CD14-positive monocyte (primary cell): ENCODE data around the gene NECTIN1. TPM values are rescaled to one million over a fixed set of nuclear protein-coding genes. Genes with fewer than 3 reads are reported as not detected.

Experiments
- DNase-seq, 3 donors: peaks; one replicate each; pipeline ENCODE4 v3.0.0-alpha.2; 2011 to 2022
- H2AFZ ChIP-seq: 2 replicates; pipeline ENCODE4 v1.6.0; 2012; ENCODE audit warnings: mild to moderate bottlenecking, low read depth, low read length, inconsistent platforms; ENCODE audit not compliant: insufficient read depth, poor library complexity, severe bottlenecking
- H3K27ac ChIP-seq, 2 donors: 1 replicate in 1 of 2; 2 replicates in 1 of 2; pipeline ENCODE4 v1.5.1; 2012 to 2013; ENCODE audit warnings: low read length in 2 of 2, control low read depth in 1 of 2, inconsistent platforms in 1 of 2, low read depth in 1 of 2, mild to moderate bottlenecking in 1 of 2
- H3K27me3 ChIP-seq, 2 donors: one replicate each; pipeline versions ENCODE4 v1.6.0 to v1.6.1; 2011 to 2013; ENCODE audit warnings: low read length in 2 of 2; ENCODE audit not compliant: control insufficient read depth in 2 of 2, insufficient read depth in 2 of 2
- H3K36me3 ChIP-seq, 2 donors: replicated peaks in 1 of 2; 1 replicate in 1 of 2; 2 replicates in 1 of 2; pipeline versions ENCODE4 v1.5.1 to v1.6.1; 2012 to 2013; ENCODE audit warnings: low read length in 2 of 2, control low read depth in 1 of 2, inconsistent platforms in 1 of 2, mild to moderate bottlenecking in 1 of 2; ENCODE audit not compliant: insufficient read depth in 2 of 2, control insufficient read depth in 1 of 2
- H3K4me1 ChIP-seq, 2 donors: 1 replicate in 1 of 2; 2 replicates in 1 of 2; pipeline versions ENCODE4 v1.5.1 to v1.6.1; 2012 to 2013; ENCODE audit warnings: low read length in 2 of 2, control low read depth in 1 of 2, inconsistent platforms in 1 of 2, mild to moderate bottlenecking in 1 of 2, moderate library complexity in 1 of 2; ENCODE audit not compliant: insufficient read depth in 2 of 2, control insufficient read depth in 1 of 2
- H3K4me2 ChIP-seq: replicated peaks from 2 replicates; pipeline ENCODE3; 2012; ENCODE audit warnings: low read length, moderate library complexity, mild to moderate bottlenecking; ENCODE audit not compliant: poor library complexity, severe bottlenecking; ENCODE audit errors: extremely low read depth
- H3K4me3 ChIP-seq, 3 experiments: fragments of 200-600 bp in 1 of 3; sonication (generic) in 1 of 3; replicated peaks in 1 of 3; 1 replicate in 2 of 3; 2 replicates in 1 of 3; pipeline ENCODE4 v1.5.1; 2011 to 2013; ENCODE audit warnings: low read length in 3 of 3, mild to moderate bottlenecking in 3 of 3, control low read depth in 2 of 3, low read depth in 2 of 3, inconsistent platforms in 1 of 3, moderate library complexity in 1 of 3
- H3K79me2 ChIP-seq: 2 replicates; pipeline ENCODE4 v1.6.0; 2012; ENCODE audit warnings: mild to moderate bottlenecking, control low read depth, inconsistent platforms, low read length, moderate library complexity; ENCODE audit not compliant: insufficient read depth
- H3K9ac ChIP-seq: 2 replicates; pipeline ENCODE4 v1.6.0; 2017; ENCODE audit warnings: low read length, mild to moderate bottlenecking; ENCODE audit not compliant: insufficient read depth, poor library complexity, severe bottlenecking
- H3K9me3 ChIP-seq, 2 donors: replicated peaks in 1 of 2; 1 replicate in 1 of 2; 2 replicates in 1 of 2; pipeline versions ENCODE4 v1.5.1 to v1.6.1; 2012 to 2013; ENCODE audit warnings: low read length in 2 of 2, control low read depth in 1 of 2; ENCODE audit not compliant: control insufficient read depth in 1 of 2, insufficient read depth in 1 of 2
- H4K20me1 ChIP-seq: 2 replicates; pipeline ENCODE4 v1.6.0; 2012; ENCODE audit warnings: mild to moderate bottlenecking, low read length, control low read depth, moderate library complexity; ENCODE audit not compliant: insufficient read depth
- H3K27ac Mint-ChIP-seq, 7 donors: one replicate each; pipeline ENCODE4 v1.8.0; 2020; ENCODE audit warnings: mild to moderate bottlenecking in 7 of 7, mixed read lengths in 7 of 7, moderate library complexity in 6 of 7, inconsistent platforms in 2 of 7
- H3K27me3 Mint-ChIP-seq, 3 donors: one replicate each; pipeline ENCODE4 v1.8.0; 2021 to 2022; ENCODE audit warnings: low read depth in 3 of 3, mild to moderate bottlenecking in 3 of 3, mixed read lengths in 3 of 3, moderate library complexity in 3 of 3, inconsistent platforms in 1 of 3
- H3K36me3 Mint-ChIP-seq, 2 donors: one replicate each; pipeline ENCODE4 v1.8.0; 2020; ENCODE audit warnings: mixed read lengths in 2 of 2, inconsistent platforms in 1 of 2, mild to moderate bottlenecking in 1 of 2
- H3K4me1 Mint-ChIP-seq: one replicate; pipeline ENCODE4 v1.8.0; 2020; ENCODE audit warnings: mild to moderate bottlenecking, mixed read lengths
- H3K4me3 Mint-ChIP-seq, 2 donors: one replicate each; pipeline ENCODE4 v1.8.0; 2020; ENCODE audit warnings: mild to moderate bottlenecking in 2 of 2, mixed read lengths in 2 of 2, moderate library complexity in 1 of 2
- H3K9me3 Mint-ChIP-seq, 7 donors: one replicate each; pipeline ENCODE4 v1.8.0; 2020 to 2022; ENCODE audit warnings: mixed read lengths in 7 of 7, mild to moderate bottlenecking in 6 of 7, moderate library complexity in 6 of 7, inconsistent platforms in 2 of 7
- WGBS: methylation state at CpG from one replicate; pipeline ENCODE4 v1.1.5; 2013; ENCODE audit warnings: missing lambda C conversion rate; ENCODE audit not compliant: insufficient coverage; 5-methylcytosine and 5-hydroxymethylcytosine counted together
- intact Hi-C, 2 donors: fragments of 100-400 bp; cut with micrococcal nuclease; formaldehyde crosslinking; loops; one replicate each; pipeline versions ENCODE4 v1.15.0 to v1.15.1; 2023
- polyA plus RNA-seq, 3 donors: library from polyadenylated mRNA; depleted of rRNA in 1 of 3; unstranded in 2 of 3; stranded (reverse) in 1 of 3; fragments of 300-500 nt in 2 of 3; fragments of >200 nt in 1 of 3; fragmentation: Illumina TruSeq in 2 of 3; gene quantifications; 1 replicate in 2 of 3; 2 replicates in 1 of 3; pipeline ENCODE4 v1.2.3, GENCODE V29; 2012 to 2021
- TF ChIP-seq, protein P1 (sequence below): fragments of 200-600 bp; IDR thresholded peaks from one replicate; pipeline ENCODE4 v1.8.0; 2022; ENCODE audit warnings: antibody characterized with exemption, mild to moderate bottlenecking

Gene NECTIN1
- polyA plus RNA-seq, 3 donors = 0.53 to 8.3 (median 0.85) TPM

DNA sequence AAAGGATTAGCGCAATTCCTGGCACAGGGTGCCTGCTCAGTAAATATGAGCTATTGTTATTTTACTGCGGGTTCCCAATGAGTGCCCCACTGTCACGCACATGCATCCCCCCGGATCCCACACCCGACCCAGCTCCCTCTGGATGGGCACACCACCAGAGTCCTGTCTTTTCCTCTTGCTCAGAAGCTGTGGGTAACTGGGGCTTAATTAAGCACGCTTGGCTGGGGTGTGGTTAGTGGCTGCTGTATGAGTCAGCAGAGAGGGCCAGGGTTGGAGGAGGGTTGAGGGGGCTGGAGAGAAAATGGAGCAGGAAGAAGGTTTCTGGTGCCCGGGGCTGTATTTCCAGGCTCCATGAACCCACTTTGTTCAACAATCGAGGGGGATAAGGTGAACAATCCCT lies 30.3 kb upstream of the NECTIN1 start:
- H3K36me3 ChIP-seq = no peaks in the 10 kb centered on the region
- H3K9ac ChIP-seq = no peak overlapping the region
- no peaks in the 10 kb centered on the region for H3K27me3 ChIP-seq
- Mint-ChIP-seq H3K4me1 (peaks cover 4% of the 10 kb centered on the region), H3K36me3 (no peaks in the 10 kb centered on the region), H3K27me3 (peaks cover 19 to 35% (median 20%) of the 10 kb centered on the region in 3 donors), H3K4me3 (no peak overlapping the region), H3K27ac (no peak overlapping the region), H3K9me3 (no peaks in the 10 kb centered on the region)
- H4K20me1 ChIP-seq = no peaks in the 10 kb centered on the region
- H3K9me3 ChIP-seq = no peaks in the 10 kb centered on the region
- H3K4me1 ChIP-seq = peaks cover 0 to 5% of the 10 kb centered on the region in 2 donors
- intact Hi-C loops = no loop called here
- H3K4me3 ChIP-seq = no peak overlapping the region
- no peak overlapping the region for H2AFZ ChIP-seq
- no peak overlapping the region for H3K27ac ChIP-seq
- TF ChIP-seq, protein P1, sequence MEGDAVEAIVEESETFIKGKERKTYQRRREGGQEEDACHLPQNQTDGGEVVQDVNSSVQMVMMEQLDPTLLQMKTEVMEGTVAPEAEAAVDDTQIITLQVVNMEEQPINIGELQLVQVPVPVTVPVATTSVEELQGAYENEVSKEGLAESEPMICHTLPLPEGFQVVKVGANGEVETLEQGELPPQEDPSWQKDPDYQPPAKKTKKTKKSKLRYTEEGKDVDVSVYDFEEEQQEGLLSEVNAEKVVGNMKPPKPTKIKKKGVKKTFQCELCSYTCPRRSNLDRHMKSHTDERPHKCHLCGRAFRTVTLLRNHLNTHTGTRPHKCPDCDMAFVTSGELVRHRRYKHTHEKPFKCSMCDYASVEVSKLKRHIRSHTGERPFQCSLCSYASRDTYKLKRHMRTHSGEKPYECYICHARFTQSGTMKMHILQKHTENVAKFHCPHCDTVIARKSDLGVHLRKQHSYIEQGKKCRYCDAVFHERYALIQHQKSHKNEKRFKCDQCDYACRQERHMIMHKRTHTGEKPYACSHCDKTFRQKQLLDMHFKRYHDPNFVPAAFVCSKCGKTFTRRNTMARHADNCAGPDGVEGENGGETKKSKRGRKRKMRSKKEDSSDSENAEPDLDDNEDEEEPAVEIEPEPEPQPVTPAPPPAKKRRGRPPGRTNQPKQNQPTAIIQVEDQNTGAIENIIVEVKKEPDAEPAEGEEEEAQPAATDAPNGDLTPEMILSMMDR = no peak
- no peaks in the 10 kb centered on the region for H3K79me2 ChIP-seq
- H3K4me2 ChIP-seq = no peak overlapping the region
- no peak for DNase-seq
- 29% methylated on average over 2 of the region's 8 CpGs for WGBS

DNA sequence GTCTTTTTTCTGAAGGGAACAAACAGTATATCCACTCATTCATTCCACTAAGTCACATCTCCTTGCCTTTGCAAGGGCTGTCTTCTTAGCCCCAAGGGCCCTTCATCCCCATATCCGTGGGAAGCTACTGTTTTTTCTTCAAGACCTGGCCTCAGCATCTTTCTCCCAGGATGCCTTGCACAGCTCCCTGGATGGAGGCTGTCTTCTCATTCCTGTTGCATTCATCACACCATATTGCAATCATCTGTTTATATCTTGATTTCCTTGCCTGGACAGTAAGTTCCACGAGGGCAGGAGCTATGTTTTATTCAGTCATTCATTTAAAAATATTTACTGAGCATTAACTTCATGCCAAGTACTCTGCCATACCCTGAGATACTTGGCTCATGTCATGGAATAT lies 29.3 kb upstream of the NECTIN1 start:
- H3K36me3 ChIP-seq = no peaks in the 10 kb centered on the region
- no peak overlapping the region for H3K4me2 ChIP-seq
- Mint-ChIP-seq H3K4me3 (no peak overlapping the region), H3K36me3 (no peaks in the 10 kb centered on the region), H3K4me1 (peaks cover 4% of the 10 kb centered on the region), H3K27me3 (peaks cover 18 to 39% (median 22%) of the 10 kb centered on the region in 3 donors), H3K9me3 (no peaks in the 10 kb centered on the region), H3K27ac (no peak overlapping the region)
- intact Hi-C loops = no loop called here
- no peaks in the 10 kb centered on the region for H3K79me2 ChIP-seq
- DNase-seq = no peak
- no peak overlapping the region for H3K9ac ChIP-seq
- no peaks in the 10 kb centered on the region for H3K27me3 ChIP-seq
- no peak overlapping the region for H3K4me3 ChIP-seq
- no peak overlapping the region for H2AFZ ChIP-seq
- peaks cover 0 to 5% of the 10 kb centered on the region in 2 donors for H3K4me1 ChIP-seq
- no peaks in the 10 kb centered on the region for H3K9me3 ChIP-seq
- TF ChIP-seq, protein P1 = no peak
- H4K20me1 ChIP-seq = no peaks in the 10 kb centered on the region
- 64% methylated on average over 1 of the region's 2 CpGs for WGBS
- H3K27ac ChIP-seq = no peak overlapping the region
